ENCODE measurements around the gene INF2. TPM values are rescaled to one million over a fixed set of nuclear protein-coding genes. Genes with fewer than 3 reads are reported as not detected.

Gene INF2
- total RNA-seq, 3 donors from 2014 or later = 31.0 to 70.9 (median 51.5) TPM

- Histone ChIP-seq H3K36me3 (no peaks in the 10 kb centered on the region), H3K9me3 (no peaks in the 10 kb centered on the region), H3K27ac (peak overlapping the region; percentile 89 to 91), H3K4me1 (peaks cover 3 to 9% of the 10 kb centered on the region in 2 donors), H3K27me3 (no peaks in the 10 kb centered on the region), H3K4me3 (peak overlapping the region; percentile 87 to 98 (median 97))
- intact Hi-C loops (cut with DNase I; ENCODE audit: low total_unique reads) = no loop called here
- TF ChIP-seq CTCF (IDR thresholded peaks at IDR 0.05) = no peak
- no peak for TF ChIP-seq POLR2A (IDR thresholded peaks at IDR 0.05)
- TF ChIP-seq POLR2AphosphoS5 (IDR thresholded peaks at IDR 0.05) = no peak
- DNase-seq (ENCODE audit: low spot score in 2 of 2) = no peak
These were observed 63.0 kb downstream of the INF2 start for GRCh38 chr14:104752423-104752734.

GRCh38 chr14:104752735-104753527, 63.5 kb downstream of the INF2 start, which contains the start of gene SIVA1:
Gene SIVA1, plus strand, starts transcription at chr14:104753147. Its CDS starts 55 bp downstream, at chr14:104753202.
- DNase-seq (ENCODE audit: low spot score in 2 of 2) = peak; percentile 99
- Histone ChIP-seq H3K27me3 (no peaks in the 10 kb centered on the region), H3K27ac (peak within 1 kb of the TSS; percentile 89 to 91), H3K4me1 (peaks cover 3 to 9% of the 10 kb centered on the region in 2 donors), H3K36me3 (peaks cover 4% of the 10 kb centered on the region), H3K4me3 (peak within 1 kb of the TSS; percentile 87 to 98 (median 97)), H3K9me3 (no peaks in the 10 kb centered on the region)
- TF ChIP-seq POLR2A (IDR thresholded peaks at IDR 0.05) (peak; percentile 81), CTCF (IDR thresholded peaks at IDR 0.05) (no peak), POLR2AphosphoS5 (IDR thresholded peaks at IDR 0.05) (peak; percentile 92 to 95 (median 92))
- intact Hi-C loops (cut with DNase I; ENCODE audit: low total_unique reads) = no loop called here

GRCh38 chr14:104753528-104754212, 64.3 kb downstream of the INF2 start:
- no peak for TF ChIP-seq POLR2A (IDR thresholded peaks at IDR 0.05)
- no peak for TF ChIP-seq POLR2AphosphoS5 (IDR thresholded peaks at IDR 0.05)
- no peak for TF ChIP-seq CTCF (IDR thresholded peaks at IDR 0.05)
- H3K4me1 ChIP-seq = peaks cover 3 to 9% of the 10 kb centered on the region in 2 donors
- H3K9me3 ChIP-seq = no peaks in the 10 kb centered on the region
- intact Hi-C loops (cut with DNase I; ENCODE audit: low total_unique reads) = no loop called here
- H3K27ac ChIP-seq = peak overlapping the region; percentile 89 to 91
- H3K4me3 ChIP-seq = peak overlapping the region; percentile 87 to 98 (median 97)
- no peaks in the 10 kb centered on the region for H3K27me3 ChIP-seq
- no peak for DNase-seq (ENCODE audit: low spot score in 2 of 2)
- H3K36me3 ChIP-seq = peaks cover 4% of the 10 kb centered on the region

GRCh38 chr14:104754213-104754851, 64.9 kb downstream of the INF2 start:
- peaks cover 3 to 9% of the 10 kb centered on the region in 2 donors for H3K4me1 ChIP-seq
- intact Hi-C loops (cut with DNase I; ENCODE audit: low total_unique reads) = no loop called here
- no peaks in the 10 kb centered on the region for H3K9me3 ChIP-seq
- DNase-seq (ENCODE audit: low spot score in 2 of 2) = no peak
- TF ChIP-seq CTCF (IDR thresholded peaks at IDR 0.05) = no peak
- H3K36me3 ChIP-seq = peaks cover 4% of the 10 kb centered on the region
- peak overlapping the region; percentile 87 to 98 (median 97) for H3K4me3 ChIP-seq
- peak overlapping the region in 1 of 2 donors; percentile 91 for H3K27ac ChIP-seq
- no peaks in the 10 kb centered on the region for H3K27me3 ChIP-seq
